HG03159 (cell line): ENCODE results near the gene RCAN2.

Experiments
- ATAC-seq: cut with Tn5 transposase; IDR thresholded peaks from one replicate; pipeline ENCODE4 v1.9.1; 2021; ENCODE audit warnings: mild to moderate bottlenecking, moderate library complexity; ENCODE audit not compliant: unreplicated experiment

Gene RCAN2

DNA sequence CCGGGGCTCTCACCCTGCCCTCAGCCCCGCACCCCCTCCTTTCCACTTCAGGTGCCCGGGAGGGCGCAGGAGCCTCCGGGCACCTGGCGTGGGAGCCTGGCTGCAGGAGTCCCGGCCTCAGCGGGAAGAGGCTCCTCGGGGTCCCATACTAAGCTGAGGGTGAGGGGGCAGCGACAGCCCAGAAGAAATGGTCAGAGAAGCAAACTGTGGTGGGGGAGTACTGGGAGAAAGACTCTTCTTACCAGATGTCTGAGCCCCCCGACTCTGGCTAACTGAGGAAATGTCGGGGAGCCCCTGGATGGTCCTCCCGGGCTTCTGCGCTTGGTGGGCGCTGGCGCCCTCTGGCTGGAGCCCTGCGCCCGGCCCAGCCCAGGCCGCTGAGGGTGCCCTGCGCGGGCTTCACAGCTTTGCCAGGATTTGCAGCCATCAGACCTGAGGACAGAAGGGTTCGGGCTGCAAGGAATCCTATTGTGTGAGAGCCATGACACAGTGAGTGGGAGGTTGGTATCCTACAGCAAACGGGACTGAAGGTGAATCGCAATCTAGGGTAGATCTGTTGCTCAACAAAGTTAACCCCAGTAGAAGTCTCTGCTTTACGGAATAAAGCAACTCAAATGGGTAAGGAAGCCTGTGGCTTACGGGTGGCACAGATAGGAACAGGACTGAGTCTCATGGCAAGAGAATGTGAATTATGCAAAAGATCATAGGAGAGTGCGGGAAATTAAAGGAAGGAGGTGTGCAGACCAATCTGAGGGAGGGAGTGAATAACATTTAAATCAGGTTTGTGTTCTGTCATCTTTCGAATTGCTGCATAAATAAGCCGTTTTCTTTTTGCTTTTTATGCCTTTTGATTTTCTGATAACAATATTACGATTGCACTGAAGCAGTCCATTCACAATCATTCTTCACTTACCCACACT lies 639 bp upstream of the RCAN2 start:
- peak; percentile 49 for ATAC-seq

DNA sequence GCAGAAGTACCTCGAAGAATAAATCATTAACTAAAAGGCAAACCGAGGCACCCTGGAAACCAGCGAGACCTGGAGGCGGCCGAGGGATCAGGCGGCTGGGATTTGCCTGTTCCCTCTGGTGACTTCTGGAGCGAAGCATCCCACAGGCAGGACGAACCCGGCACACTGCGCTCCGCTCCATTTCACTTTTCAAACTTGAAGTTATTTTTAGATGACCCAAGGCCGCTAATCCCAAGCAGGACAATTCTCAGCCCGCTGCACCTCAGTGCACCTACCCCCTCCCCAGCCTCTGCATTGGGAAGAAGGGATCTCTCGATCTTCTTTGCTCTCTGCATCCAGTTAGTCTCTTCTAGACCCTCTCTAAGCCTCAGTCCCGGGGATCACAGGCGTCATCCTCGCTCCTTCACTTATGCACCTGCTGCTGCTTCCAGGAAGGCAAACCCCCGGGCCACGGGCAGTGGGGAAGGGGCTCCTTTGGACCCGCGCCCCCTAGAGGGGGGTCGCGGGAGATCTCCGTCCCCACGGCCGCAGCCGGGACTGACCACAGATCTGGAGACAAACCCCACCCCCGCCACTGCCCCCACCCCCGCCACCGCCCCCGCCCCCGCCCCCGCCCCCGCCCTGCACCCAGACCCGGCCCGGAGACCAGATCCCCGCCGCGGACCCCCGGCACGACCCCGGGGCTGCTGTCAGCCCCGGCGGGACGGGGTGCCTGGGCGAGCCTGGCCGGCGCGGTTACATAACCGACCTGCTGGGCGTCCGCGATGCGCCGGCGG lies 636 bp downstream of the RCAN2 start:
- ATAC-seq: no peak

DNA sequence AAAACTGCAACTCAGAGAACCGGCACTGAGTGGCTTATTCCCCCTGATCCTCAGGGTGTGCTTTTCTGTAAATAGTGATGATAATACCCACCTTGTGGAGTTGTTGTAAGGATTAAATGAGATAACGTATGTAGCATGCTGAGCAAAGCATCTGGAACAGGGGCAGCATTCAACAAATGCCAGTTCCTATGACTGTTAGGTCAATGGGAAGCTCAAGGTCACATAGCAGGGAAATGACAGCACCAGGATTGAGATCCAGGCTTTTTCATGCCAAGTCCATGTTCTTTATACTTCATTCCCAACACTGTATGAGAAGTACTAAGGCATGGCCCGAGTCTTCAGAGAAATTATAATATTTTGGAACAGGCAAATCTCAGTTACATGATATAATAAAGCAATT lies 5.1 kb downstream of the RCAN2 start:
- no peak for ATAC-seq

DNA sequence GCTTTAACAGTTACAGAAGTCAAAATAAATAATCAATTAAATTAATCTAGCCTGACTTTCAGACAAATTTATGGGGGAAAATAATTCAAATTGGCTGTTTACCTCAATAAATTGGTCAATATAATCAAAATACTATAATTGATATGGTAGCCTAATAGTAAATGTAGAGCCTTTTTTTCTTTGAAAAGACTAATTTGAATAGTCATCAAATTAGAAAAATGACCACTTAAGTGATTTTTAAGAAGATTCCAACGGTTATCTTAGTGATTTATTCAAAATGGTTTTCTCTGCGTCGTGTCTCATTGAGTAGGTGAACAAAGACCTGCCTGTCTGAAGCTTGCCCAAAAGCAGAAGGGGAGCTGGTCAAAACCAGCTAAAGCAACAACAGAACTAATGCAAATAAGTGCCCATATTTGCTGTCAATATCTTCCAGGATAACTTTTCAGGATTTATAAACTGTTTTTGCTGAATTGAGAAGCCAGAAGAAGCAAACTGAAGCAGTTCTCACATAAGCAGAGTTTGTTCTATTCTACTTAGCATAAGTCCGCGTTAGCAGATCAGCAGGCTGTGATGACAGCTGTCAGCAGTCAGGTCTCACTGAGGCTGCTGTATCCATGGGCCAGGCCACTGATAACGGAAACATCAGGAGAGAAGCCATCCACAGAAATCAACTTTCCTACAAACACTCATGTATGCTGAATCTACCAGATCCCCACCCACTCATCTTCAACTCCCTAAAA lies 7.0 kb downstream of the RCAN2 start:
- ATAC-seq: no peak

DNA sequence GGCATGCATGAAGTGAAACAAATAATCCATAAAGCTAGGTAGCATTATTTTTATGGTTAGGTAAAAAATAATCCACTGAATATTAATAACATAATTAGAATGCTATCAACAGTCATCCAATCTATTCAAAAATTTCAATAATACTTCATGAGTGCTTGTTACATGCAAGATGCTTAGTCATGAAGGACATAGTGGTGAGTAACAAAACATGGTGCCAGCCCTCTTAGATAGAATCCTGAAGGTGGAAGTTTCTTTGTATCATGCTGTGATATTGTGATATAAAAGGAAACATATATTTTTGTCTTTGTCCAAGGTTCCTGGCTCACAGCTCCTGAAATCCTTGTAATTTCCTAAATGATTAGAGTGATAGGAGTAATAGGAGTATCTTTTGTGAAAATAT lies 14.9 kb downstream of the RCAN2 start:
- no peak for ATAC-seq

DNA sequence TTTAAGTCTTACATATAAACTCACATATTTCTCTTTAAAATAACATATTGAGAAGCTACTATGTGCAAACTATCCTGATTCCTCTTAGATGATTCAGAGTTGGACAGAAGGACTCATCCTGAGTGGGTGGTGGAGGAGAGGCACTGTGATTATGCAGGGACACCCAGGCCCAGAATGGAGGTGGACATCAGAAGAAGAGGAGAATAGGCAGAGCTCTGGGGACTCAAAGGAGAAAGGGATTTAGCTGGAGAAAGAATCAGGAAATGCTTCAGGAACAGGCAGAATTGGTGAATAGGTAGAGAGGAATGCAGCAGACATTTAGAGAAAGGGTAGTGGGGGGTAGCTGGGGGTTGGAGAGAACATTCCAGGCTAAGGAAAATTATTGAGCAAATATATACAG lies 17.4 kb downstream of the RCAN2 start:
- ATAC-seq: no peak

DNA sequence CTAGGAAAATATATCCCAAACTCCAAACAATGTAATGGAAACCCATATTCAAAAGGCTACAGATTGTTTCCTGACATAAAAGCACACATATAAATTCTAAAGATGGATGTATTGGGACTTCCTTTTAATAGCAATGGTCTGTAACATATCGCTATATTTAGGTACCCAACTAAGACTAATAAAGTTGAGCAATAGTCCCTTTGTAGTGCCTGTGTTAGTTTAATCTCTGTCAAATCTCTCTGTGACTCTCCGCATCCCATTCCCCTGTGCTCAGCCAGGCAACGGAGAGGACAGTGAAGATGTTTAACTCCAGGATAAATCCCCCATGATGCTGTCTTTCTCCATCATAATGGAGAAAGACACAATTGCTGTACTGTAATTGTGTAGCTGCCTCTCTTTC lies 19.0 kb downstream of the RCAN2 start:
- ATAC-seq: no peak

DNA sequence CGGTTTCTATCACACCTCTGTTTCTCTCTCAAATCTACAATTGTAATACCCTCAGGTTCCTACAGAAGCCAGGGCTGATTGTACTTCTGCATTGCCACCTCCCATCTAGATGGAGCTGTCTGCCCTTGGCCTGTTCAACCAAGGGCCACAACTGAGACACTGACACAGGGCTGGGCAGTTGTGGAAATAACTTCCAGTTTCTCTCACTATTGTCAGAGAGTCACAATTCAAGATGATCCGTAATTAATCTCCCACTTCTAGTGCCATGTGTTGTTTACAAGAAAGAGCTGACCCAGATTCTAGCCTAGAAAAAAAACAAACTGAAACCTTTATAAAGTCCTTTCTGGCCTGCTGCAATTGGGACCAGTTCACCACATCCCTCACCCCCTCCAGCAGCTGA lies 22.2 kb downstream of the RCAN2 start:
- no peak for ATAC-seq

DNA sequence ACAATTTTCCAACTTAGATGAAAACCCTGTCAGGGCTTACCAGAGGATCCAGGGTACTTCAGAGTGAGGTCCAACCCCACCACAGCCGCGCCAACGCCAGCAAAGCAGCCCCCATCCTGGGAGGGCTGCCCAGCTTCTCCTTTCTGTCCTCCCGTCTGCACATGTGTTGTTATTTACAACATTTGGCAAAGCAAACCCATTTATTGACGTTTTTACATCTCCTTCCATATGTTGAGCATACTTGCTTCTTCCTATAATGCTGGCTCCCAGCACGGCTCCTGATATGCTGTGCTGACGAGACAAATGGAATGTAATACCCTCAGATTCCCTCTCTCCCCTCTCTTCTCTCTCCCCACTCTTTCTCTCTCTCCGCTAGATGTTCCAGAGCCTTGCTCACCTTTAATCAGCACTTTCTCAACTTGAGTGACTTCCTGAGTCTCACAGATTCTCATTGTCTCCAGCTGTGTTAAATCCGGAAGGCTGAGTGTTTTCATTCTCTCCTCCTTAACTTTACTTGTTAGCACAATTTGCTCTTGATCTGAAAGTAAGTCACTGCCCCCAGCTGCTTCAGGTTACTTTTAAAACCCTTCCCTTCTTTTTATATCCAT lies 22.7 kb downstream of the RCAN2 start:
- no peak for ATAC-seq

DNA sequence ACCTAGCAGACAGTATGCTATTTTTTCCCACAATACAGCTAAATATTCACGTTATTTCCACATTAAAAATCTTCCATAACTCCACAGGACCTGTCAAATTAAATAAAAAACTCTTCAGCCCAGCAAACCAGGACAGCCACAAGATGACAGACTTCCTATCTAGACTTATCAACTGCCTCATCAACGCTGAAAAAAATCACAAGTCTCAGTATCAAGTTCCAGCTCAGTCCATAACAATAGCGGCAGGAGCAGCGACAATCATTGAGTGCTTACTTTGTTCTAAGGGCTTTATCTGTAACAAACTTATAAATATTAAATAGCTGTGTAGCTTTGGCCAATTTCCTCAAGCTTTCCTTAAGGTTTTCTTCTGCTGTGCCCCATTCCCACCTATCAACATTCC lies 24.7 kb downstream of the RCAN2 start:
- no peak for ATAC-seq

DNA sequence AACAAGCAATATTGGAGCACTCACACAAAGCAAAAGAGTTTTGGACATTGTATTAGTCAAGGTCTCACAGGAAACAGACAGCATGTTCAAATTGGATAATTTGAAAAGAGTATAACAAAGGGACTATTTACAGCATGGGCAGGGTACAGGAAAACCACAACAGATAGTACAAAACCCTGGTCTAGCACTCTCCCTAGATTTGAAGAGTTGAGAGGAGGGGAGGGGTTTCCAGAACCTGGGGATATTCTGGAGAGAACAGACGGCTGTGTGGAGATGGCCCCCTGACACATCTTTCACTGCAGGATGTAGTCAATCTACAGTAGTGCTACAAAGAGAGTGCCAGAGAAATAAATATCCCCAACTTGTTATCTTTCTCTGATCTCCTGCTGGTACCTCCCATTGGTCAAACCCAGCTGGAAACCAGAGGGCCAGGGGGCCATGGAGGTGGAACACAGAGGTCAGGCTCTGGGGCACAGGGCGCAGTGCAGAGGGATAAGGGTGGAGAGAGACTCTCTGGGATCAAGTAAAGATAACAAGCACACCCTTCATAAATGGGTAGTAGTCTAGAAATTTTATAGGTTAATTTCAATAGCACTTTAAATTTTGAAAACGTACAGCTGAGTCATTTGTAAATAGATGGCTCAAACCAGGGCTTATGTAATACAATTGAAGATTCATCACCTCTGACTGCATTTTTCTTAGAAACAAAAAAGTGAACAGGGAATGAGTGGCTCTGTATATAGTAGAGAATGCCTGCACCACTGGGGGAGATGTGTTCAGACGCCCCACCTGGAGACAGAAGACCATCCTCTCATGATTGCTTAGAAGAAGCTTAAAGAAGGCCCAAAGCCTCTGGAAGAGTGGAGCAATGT lies 25.7 kb downstream of the RCAN2 start:
- no peak for ATAC-seq

DNA sequence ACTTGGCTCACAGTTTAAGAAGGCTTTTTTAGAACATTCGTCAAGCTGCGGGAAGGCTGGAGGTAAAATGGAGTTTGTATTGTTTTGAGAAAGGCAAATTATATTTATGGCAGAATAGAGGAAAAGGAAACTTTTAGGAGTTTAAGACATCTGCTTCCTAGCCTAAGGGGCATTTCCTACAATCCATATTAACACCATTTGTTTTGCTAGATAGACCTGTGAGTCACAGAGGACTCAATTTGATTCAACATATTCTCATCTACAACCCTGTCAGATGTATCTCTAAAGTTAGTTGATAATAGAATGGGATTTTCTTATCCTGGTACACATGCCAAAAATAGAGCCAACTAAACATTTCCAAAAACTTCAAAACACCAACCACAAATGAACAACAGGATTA lies 35.0 kb downstream of the RCAN2 start:
- ATAC-seq: no peak

DNA sequence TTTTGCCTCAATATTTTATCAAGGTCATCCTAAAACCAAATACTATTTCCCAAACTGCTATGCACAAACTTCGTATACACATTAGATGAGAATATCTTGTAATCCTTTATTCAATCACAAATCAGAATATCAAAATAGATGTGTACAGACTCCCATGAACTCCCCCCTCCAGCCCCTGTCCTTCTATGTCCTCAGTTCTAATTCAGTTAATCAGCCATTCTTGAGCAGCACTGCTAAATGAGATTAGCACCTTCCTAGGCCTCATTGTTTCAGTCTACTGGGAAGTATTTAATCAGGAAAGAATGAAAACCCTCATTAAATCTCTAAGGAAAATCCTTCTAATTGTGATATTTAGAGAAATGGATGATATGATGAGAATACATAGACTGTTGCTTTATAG lies 36.6 kb downstream of the RCAN2 start:
- no peak for ATAC-seq

DNA sequence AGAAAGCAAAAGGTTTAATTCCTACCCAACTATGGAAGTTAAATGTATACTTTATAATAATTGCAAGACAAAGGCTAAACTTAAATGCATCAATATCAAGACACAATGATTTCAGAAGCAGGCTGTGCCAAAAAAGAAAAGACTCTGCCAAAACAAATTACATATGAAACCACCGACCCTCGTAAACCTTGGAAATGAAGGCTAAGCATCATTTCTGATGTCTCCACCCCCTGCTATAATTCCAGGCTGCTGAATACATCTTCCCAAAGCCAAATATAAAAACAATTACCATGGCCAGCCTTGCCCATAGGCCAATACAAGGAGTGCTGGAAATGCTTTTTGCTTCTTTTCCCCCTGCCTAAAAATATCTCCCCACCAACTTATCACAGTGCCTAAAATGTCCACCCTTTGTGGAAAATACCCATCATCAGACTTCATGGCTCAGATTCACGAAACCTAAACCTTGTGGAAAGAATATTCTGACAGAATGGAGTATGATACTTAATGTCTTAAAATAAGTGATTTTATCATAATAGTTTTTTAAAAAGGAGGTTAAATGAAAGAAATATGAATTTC lies 37.4 kb downstream of the RCAN2 start:
- no peak for ATAC-seq

DNA sequence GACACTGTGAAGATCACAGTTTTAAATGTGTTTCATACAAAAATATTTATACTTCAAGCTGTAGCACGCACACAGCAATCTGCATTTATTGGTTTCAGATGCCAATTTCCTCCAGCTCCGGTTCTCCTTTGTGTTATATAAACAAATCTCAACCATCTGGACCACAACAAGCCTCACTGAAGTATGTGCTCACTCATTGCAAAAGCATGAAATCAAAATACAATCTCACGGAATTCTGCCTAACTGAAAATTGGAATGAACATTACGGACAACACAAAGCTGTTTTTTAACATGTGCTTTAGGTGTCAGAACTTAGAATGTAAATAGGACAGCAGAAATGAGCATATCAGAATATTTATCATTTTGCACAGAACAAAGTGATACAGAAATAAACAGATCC lies 38.0 kb downstream of the RCAN2 start:
- no peak for ATAC-seq

DNA sequence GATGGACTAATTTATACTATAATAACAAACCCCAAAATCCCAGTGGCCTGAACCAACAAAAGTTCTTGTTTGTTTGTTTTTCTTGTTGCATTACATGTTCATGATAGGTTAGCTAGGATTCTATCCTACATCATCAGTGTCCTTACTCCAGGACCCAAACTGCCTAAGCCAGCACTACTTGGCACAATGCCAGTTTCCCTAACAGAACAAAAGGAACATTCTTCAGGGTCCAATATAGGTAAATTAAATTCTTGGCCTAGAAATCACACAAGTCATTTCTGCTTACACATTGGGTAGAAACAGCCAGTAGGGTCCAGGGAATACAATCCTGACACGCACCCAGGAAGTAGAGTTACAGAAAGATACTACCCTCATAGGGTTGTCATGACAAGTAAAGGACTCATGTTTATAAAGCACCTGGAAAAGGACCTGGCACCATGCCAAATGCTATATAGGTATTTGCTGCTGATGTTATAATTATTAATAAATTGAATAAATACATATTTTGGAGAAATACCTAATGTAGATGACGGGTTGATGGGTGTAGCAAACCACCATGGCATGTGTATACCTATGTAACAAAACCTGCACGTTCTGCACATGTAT lies 38.8 kb downstream of the RCAN2 start:
- ATAC-seq: no peak

DNA sequence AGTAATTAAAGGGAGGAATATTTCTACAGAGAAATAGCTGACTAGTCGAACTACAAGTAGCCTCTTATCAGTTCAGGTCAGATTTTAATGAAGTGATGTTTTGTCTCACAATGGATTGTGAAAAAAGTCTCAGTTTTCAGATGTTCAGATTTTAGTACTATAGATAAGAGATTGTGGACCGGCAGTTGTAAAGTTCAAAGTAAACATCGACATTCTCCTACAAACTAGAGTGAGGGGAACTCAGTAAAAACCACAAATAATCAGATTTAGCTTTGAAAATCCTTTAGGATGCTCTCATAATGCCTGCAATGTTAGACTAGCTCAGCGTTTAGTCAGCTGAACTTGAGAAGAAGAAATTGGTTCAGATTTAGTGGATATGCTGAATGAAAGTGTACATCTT lies 39.9 kb downstream of the RCAN2 start:
- ATAC-seq: no peak

DNA sequence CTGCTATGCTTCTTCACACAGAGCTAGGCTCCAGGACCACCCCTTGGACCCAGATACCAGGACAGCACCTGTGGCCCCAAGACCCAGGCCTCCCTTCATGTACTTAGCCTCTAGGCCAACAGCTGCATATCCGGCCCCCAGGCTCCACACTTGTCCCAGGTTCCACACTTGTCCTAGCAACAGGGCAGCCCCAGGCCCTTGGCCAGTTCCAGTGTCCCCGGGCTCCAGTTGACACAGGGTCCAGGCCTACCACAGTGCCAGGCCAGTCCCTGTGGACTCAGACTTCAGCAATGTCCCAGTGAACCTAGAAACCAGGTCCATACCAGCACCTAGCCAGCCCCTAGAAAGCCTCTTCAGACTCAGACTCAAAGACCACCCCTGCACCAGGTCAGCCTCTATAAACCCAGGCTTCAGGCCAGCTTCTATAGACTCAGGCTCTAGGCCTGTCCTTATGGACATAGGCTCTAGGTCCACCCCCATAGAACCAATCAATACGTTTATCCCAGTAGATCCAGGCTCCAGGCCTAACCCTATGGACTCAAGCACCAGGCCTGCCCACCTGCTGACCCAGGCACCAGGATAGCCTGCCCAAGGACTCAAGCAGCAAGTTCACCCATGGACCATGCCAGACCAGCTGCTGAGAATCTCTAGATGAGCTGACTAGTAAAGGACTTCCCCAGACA lies 46.3 kb downstream of the RCAN2 start:
- ATAC-seq: no peak

DNA sequence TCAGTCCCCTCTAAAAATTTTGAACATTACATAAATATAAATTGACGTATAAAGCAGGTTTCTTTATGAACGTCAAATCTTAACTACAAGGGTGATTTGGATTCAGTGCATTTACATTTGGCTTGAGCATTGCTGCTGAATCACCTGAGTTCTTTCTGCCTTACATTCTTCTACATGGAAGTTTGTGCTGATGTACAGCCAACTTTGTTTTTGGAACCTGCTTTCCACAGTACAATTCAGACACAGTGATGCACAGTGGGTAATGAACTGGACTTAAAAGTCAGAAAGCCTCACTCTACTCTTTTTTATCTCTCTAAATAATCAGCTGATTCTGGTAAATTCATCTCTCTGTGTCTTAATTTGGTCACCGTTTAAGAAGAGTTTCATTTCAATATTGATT lies 47.6 kb downstream of the RCAN2 start:
- no peak for ATAC-seq
